Peyer's patch (tissue), 4 donors: Measurements from ENCODE around the gene SHC1. TPM values are rescaled to one million over a fixed set of nuclear protein-coding genes. Genes with fewer than 3 reads are reported as not detected.

Experiments used
- DNase-seq, 3 donors: peaks; one replicate each; pipeline ENCODE4 v3.0.0-alpha.2; 2017 to 2019
- H3K27ac ChIP-seq, 4 donors: fragments of 200-600 bp; sonication (generic); one replicate each; pipeline ENCODE4 v1.5.1; 2016 to 2019
- H3K27me3 ChIP-seq, 2 donors: fragments of 200-600 bp; sonication (generic); one replicate each; pipeline ENCODE4 v1.5.1; 2019
- H3K36me3 ChIP-seq, 3 donors: fragments of 200-600 bp; sonication (generic); one replicate each; pipeline ENCODE4 v1.5.1; 2016 to 2019
- H3K4me1 ChIP-seq, 4 donors: fragments of 200-600 bp; sonication (generic); one replicate each; pipeline ENCODE4 v1.5.1; 2016 to 2019
- H3K4me3 ChIP-seq, 4 donors: fragments of 200-600 bp; sonication (generic); 1 replicate in 3 of 4; 2 replicates in 1 of 4; pipeline ENCODE4 v1.5.1; 2016 to 2019; ENCODE audit warnings: mild to moderate bottlenecking in 1 of 4
- H3K9me3 ChIP-seq, 4 donors: fragments of 200-600 bp; sonication (generic); one replicate each; pipeline ENCODE4 v1.5.1; 2016 to 2019; ENCODE audit warnings: mild to moderate bottlenecking in 1 of 4
- POLR2A ChIP-seq, 2 donors: fragments of 450-650 bp; IDR thresholded peaks; one replicate each; pipeline ENCODE4 v1.5.1; 2017; ENCODE audit warnings: antibody characterized with exemption in 2 of 2, mild to moderate bottlenecking in 2 of 2, moderate library complexity in 2 of 2
- total RNA-seq, 4 donors: library from RNA; depleted of rRNA; stranded (reverse); fragments of >200 nt; gene quantifications; one replicate each; pipeline ENCODE4 v1.1.0, GENCODE V29; 2016
- TF ChIP-seq, protein P1 (sequence below), 6 experiments: fragments of 450-650 bp in 4 of 6; fragments of 200-600 bp in 2 of 6; sonication (generic) in 1 of 6; IDR thresholded peaks; one replicate each; pipeline ENCODE4 v1.5.1; 2017 to 2019; ENCODE audit warnings: antibody characterized with exemption in 6 of 6, mild to moderate bottlenecking in 3 of 6, moderate library complexity in 1 of 6

SHC1 gene
- total RNA-seq, 4 donors from 2014 or later, result 56.9 to 150 (median 104) TPM

- no peak for TF ChIP-seq POLR2A (IDR thresholded peaks at IDR 0.05)
- TF ChIP-seq, protein P1, sequence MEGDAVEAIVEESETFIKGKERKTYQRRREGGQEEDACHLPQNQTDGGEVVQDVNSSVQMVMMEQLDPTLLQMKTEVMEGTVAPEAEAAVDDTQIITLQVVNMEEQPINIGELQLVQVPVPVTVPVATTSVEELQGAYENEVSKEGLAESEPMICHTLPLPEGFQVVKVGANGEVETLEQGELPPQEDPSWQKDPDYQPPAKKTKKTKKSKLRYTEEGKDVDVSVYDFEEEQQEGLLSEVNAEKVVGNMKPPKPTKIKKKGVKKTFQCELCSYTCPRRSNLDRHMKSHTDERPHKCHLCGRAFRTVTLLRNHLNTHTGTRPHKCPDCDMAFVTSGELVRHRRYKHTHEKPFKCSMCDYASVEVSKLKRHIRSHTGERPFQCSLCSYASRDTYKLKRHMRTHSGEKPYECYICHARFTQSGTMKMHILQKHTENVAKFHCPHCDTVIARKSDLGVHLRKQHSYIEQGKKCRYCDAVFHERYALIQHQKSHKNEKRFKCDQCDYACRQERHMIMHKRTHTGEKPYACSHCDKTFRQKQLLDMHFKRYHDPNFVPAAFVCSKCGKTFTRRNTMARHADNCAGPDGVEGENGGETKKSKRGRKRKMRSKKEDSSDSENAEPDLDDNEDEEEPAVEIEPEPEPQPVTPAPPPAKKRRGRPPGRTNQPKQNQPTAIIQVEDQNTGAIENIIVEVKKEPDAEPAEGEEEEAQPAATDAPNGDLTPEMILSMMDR (IDR thresholded peaks at IDR 0.05), result no peak
- Histone ChIP-seq H3K9me3 (no peaks in the 10 kb centered on the region), H3K36me3 (peaks cover 0 to 7% (median 0%) of the 10 kb centered on the region in 3 donors), H3K27me3 (no peaks in the 10 kb centered on the region), H3K4me3 (peak overlapping the region in 1 of 4 donors; percentile 9), H3K4me1 (peaks cover 6 to 60% (median 49%) of the 10 kb centered on the region in 4 donors), H3K27ac (peak overlapping the region; percentile 94 to 99 (median 96))
- peak in 2 of 3 donors; percentile 59 to 70 for DNase-seq
Measured at GRCh38 chr1:155006601-155007101, 36.1 kb upstream of the SHC1 start.

DNA sequence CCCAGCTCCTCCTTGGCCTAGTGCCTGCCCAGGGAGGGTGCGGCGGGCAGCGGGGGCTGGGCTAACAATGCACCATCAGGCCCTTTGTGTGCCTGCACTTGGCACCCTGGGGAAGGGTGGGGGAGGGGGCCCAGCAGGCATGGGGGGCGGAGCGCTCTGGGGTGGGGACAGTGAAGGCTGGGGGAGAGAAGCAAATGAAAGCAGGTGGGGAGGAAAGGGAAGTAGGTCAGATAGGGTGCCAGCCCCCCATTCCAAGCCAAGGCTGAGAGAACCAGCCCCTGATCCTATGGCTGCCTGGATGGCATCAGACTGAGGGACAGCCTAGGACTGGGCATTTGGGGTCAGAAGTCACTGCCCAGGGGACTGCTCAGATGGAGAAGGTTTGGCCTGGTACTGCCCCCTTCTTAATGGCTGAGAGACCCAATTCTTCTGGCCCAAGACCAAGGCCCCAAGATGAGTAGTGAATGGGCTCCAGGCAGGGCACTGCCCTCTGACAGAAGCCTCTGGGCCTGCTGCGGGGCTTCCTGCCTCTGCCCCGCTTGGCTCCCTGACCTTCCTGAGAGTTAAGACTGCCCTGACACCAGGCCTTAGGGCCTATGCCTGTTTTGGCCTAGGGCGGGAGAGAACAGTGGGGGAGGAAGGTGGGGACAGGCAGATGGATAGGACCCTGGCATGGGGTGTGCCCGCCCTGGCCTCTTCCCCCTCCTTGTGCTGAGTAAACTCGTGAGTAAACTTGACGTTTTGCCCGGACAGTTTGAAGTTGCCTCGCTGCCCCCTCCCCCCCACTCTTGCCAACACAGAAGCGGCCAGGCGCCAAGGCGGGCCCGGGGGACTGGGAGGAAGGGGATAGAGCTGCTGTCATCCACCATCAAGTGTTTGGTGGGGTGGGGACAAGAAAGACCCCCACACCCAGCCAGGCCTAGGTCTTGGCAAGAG, 34.8 kb upstream of the SHC1 start:
- Histone ChIP-seq H3K36me3 (peaks cover 0 to 7% (median 0%) of the 10 kb centered on the region in 3 donors), H3K27me3 (no peaks in the 10 kb centered on the region)
- peak; percentile 75 to 87 (median 85) for DNase-seq

GRCh38 chr1:155004352-155005075, 34.0 kb upstream of the SHC1 start:
- TF ChIP-seq POLR2A (IDR thresholded peaks at IDR 0.05), result no peak
- TF ChIP-seq, protein P1 (IDR thresholded peaks at IDR 0.05), result no peak
- H3K27me3 ChIP-seq, result no peaks in the 10 kb centered on the region
- no peaks in the 10 kb centered on the region for H3K9me3 ChIP-seq
- H3K4me3 ChIP-seq, result peak overlapping the region; percentile 70 to 91 (median 83)
- peaks cover 0 to 7% (median 0%) of the 10 kb centered on the region in 3 donors for H3K36me3 ChIP-seq
- peaks cover 3 to 48% (median 35%) of the 10 kb centered on the region in 4 donors for H3K4me1 ChIP-seq
- H3K27ac ChIP-seq, result peak overlapping the region; percentile 94 to 99 (median 96)
- no peak for DNase-seq

More for the DNA sequence above, 34.8 kb upstream of the SHC1 start:
- Histone ChIP-seq H3K27ac (peak overlapping the region; percentile 94 to 99 (median 96)), H3K9me3 (no peaks in the 10 kb centered on the region), H3K4me1 (peaks cover 3 to 47% (median 37%) of the 10 kb centered on the region in 4 donors), H3K4me3 (peak overlapping the region; percentile 70 to 91 (median 83))
- TF ChIP-seq, protein P1 (IDR thresholded peaks at IDR 0.05), result no peak
- peak; percentile 33 to 51 for TF ChIP-seq POLR2A (IDR thresholded peaks at IDR 0.05)

- Histone ChIP-seq H3K4me1 (peaks cover 3 to 55% (median 35%) of the 10 kb centered on the region in 4 donors), H3K36me3 (peaks cover 0 to 2% (median 0%) of the 10 kb centered on the region in 3 donors), H3K27ac (peak overlapping the region; percentile 94 to 99 (median 96)), H3K27me3 (no peaks in the 10 kb centered on the region), H3K9me3 (no peaks in the 10 kb centered on the region), H3K4me3 (peak overlapping the region; percentile 70 to 91 (median 83))
- peak in 1 of 2 donors; percentile 63 for TF ChIP-seq POLR2A (IDR thresholded peaks at IDR 0.05)
- TF ChIP-seq, protein P1 (IDR thresholded peaks at IDR 0.05), result peak in 1 of 6 experiments; percentile 3
- peak; percentile 54 to 88 (median 86) for DNase-seq
Measured at GRCh38 chr1:155003766-155004351, 33.3 kb upstream of the SHC1 start.
